ENCODE results near the gene FHL2. TPM values are rescaled to one million over a fixed set of nuclear protein-coding genes. Genes with fewer than 3 reads are reported as not detected.

FHL2 gene
- total and polyA plus RNA-seq, 2 of the 13 experiments (the other 11 are each of a cell fraction or from before 2014, with no cell fraction given), result 1.9 to 74.8 TPM

- no peak for TF ChIP-seq E2F2 (CRISPR knock-in tag; IDR thresholded peaks at IDR 0.05; ENCODE audit: borderline replicate concordance)
- peak; percentile 86 for TF ChIP-seq ZNF598 (CRISPR knock-in tag; IDR thresholded peaks at IDR 0.05; ENCODE audit: borderline replicate concordance)
- TF ChIP-seq, protein P1, sequence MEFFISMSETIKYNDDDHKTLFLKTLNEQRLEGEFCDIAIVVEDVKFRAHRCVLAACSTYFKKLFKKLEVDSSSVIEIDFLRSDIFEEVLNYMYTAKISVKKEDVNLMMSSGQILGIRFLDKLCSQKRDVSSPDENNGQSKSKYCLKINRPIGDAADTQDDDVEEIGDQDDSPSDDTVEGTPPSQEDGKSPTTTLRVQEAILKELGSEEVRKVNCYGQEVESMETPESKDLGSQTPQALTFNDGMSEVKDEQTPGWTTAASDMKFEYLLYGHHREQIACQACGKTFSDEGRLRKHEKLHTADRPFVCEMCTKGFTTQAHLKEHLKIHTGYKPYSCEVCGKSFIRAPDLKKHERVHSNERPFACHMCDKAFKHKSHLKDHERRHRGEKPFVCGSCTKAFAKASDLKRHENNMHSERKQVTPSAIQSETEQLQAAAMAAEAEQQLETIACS (CRISPR knock-in tag; IDR thresholded peaks at IDR 0.05), result no peak
- TF ChIP-seq ZNF749 (CRISPR knock-in tag; IDR thresholded peaks at IDR 0.05; ENCODE audit: borderline replicate concordance), result no peak
- TF ChIP-seq ZNF230 (CRISPR knock-in tag; IDR thresholded peaks at IDR 0.05), result no peak
- TF ChIP-seq TSC22D2 (CRISPR knock-in tag; IDR thresholded peaks at IDR 0.05; ENCODE audit: borderline replicate concordance), result peak; percentile 70; the same call in 1 of the 2 replicates
- no peak; the same call in 1 of the 2 replicates for TF ChIP-seq SP140L (CRISPR knock-in tag; IDR thresholded peaks at IDR 0.05; ENCODE audit: borderline replicate concordance)
- peak; percentile 54; the same call in 1 of the 2 replicates for TF ChIP-seq ZNF318 (CRISPR knock-in tag; IDR thresholded peaks at IDR 0.05)
- no peak for TF ChIP-seq NR3C1 (CRISPR knock-in tag; IDR thresholded peaks at IDR 0.05)
- TF ChIP-seq KLF12 (CRISPR knock-in tag; IDR thresholded peaks at IDR 0.05; ENCODE audit: borderline replicate concordance), result no peak
- TF ChIP-seq HCFC1 (IDR thresholded peaks at IDR 0.05; ENCODE audit: low read depth, low read length), result peak; percentile 68
These were observed 61.5 kb downstream of the FHL2 start, which contains the start of gene C2orf49 (continued) for GRCh38 chr2:105337122-105338019.

Data from HepG2 (cell line).